Mucosa of descending colon (tissue), 3 donors: ENCODE measurements around the gene WDR45B. TPM values are rescaled to one million over a fixed set of nuclear protein-coding genes. Genes with fewer than 3 reads are reported as not detected.
A peak's percentile ranks its signal among the peaks of the same experiment; 100 is the strongest.

Source experiments
- ATAC-seq: fragments of 200-7000 bp; cut with Tn5 transposase; one replicate; pipeline ENCODE4 v1.9.1; 2020; ENCODE audit warnings: mild to moderate bottlenecking, moderate library complexity
- DNase-seq, 3 donors: peaks; one replicate each; pipeline ENCODE4 v3.0.0-alpha.2; 2020
- H3K36me3 ChIP-seq: fragments of 200-600 bp; one replicate; pipeline ENCODE4 v1.8.0; 2021; ENCODE audit warnings: low read depth, mild to moderate bottlenecking
- H3K4me1 ChIP-seq: fragments of 200-600 bp; one replicate; pipeline ENCODE4 v1.8.0; 2021; ENCODE audit warnings: low read depth, mild to moderate bottlenecking
- H3K4me3 ChIP-seq: fragments of 200-600 bp; one replicate; pipeline ENCODE4 v1.8.0; 2021; ENCODE audit warnings: mild to moderate bottlenecking
- H3K9me3 ChIP-seq: fragments of 200-600 bp; one replicate; pipeline ENCODE4 v1.8.0; 2021; ENCODE audit warnings: mild to moderate bottlenecking
- intact Hi-C, 2 donors: fragments of 100-400 bp; cut with DNase I in 1 of 2; cut with micrococcal nuclease in 1 of 2; formaldehyde crosslinking; loops; one replicate each; pipeline versions ENCODE4 v1.11.0 to v1.11.1; 2022; cut with DNase I, micrococcal nuclease
- long read RNA-seq, 2 donors: library from polyadenylated mRNA; unstranded; transcript quantifications; one replicate each; pipeline ENCODE4 v2.0.0, GENCODE V29; 2019 to 2021
- total RNA-seq, 3 donors: library from RNA; stranded (reverse); fragmentation: NEBNext Ultra II Directional in 2 of 3; extraction: Animal tissue kit (Norgen Biotek cat#: 25700) in 2 of 3; gene quantifications; one replicate each; pipeline versions ENCODE4 v1.2.1 to v1.2.4, GENCODE V29; 2021 to 2023
- TF ChIP-seq, protein P1 (sequence below): fragments of 200-600 bp; IDR thresholded peaks from one replicate; pipeline ENCODE4 v1.8.0; 2022; ENCODE audit warnings: antibody characterized with exemption, mild to moderate bottlenecking
- donor health status: DM: no; HTN: no; CAD: no; lungs with moderate emphysema.
- donor health status: DM: no; HTN: no; CAD: no.
- donor health status: DM: no; HTN: yes; CAD: no.

WDR45B gene
- 10 to 100 TPM; 69.0 to 76.0 (median 74.4) TPM for total RNA-seq
- long read RNA-seq, donor 1, transcript WDR45B-201 (10 exons, 2,587 nt): major isoform, 40 of 52 reads
- long read RNA-seq, donor 1, partial matches to known transcripts: 2 of 52 reads
- long read RNA-seq, donor 1, other reads (novel, unspliced or antisense): 6 of 52 reads
- long read RNA-seq, donor 2, transcript WDR45B-201 (10 exons, 2,587 nt): major isoform, 35 of 43 reads
- long read RNA-seq, donor 2, partial matches to known transcripts: 2 of 43 reads
- long read RNA-seq, donor 2, other reads (novel, unspliced or antisense): 6 of 43 reads

GRCh38 chr17:82648165-82648668, at the start of gene WDR45B:
WDR45B (minus strand) TSS chr17:82648444; CDS start chr17:82648340, 104 bp downstream.
- Histone ChIP-seq H3K4me3 (peak within 1 kb of the TSS; percentile 97), H3K4me1 (peaks cover 28% of the 10 kb centered on the region), H3K36me3 (no peaks in the 10 kb centered on the region), H3K9me3 (no peaks in the 10 kb centered on the region)
- intact Hi-C loops: loop anchor here in 1 of 2 donors (10.0 kb wide), 1 partner anchor 53 kb away; no protein-coding TSS in a partner anchor
- TF ChIP-seq, protein P1, sequence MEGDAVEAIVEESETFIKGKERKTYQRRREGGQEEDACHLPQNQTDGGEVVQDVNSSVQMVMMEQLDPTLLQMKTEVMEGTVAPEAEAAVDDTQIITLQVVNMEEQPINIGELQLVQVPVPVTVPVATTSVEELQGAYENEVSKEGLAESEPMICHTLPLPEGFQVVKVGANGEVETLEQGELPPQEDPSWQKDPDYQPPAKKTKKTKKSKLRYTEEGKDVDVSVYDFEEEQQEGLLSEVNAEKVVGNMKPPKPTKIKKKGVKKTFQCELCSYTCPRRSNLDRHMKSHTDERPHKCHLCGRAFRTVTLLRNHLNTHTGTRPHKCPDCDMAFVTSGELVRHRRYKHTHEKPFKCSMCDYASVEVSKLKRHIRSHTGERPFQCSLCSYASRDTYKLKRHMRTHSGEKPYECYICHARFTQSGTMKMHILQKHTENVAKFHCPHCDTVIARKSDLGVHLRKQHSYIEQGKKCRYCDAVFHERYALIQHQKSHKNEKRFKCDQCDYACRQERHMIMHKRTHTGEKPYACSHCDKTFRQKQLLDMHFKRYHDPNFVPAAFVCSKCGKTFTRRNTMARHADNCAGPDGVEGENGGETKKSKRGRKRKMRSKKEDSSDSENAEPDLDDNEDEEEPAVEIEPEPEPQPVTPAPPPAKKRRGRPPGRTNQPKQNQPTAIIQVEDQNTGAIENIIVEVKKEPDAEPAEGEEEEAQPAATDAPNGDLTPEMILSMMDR: no peak
- DNase-seq: peak; percentile 95 to 98 (median 96)
- peak; percentile 97 for ATAC-seq

- H3K36me3 ChIP-seq: peaks cover 5% of the 10 kb centered on the region
- no peak for ATAC-seq
- TF ChIP-seq, protein P1: no peak
- peak in 1 of 3 donors; percentile 59 for DNase-seq
- H3K4me3 ChIP-seq: peak overlapping the region; percentile 61
- H3K4me1 ChIP-seq: peaks cover 27% of the 10 kb centered on the region
- intact Hi-C loops: no loop called here
- peaks cover 7% of the 10 kb centered on the region for H3K9me3 ChIP-seq
Observed at GRCh38 chr17:82697808-82698064, 49.5 kb upstream of the WDR45B start.

DNA sequence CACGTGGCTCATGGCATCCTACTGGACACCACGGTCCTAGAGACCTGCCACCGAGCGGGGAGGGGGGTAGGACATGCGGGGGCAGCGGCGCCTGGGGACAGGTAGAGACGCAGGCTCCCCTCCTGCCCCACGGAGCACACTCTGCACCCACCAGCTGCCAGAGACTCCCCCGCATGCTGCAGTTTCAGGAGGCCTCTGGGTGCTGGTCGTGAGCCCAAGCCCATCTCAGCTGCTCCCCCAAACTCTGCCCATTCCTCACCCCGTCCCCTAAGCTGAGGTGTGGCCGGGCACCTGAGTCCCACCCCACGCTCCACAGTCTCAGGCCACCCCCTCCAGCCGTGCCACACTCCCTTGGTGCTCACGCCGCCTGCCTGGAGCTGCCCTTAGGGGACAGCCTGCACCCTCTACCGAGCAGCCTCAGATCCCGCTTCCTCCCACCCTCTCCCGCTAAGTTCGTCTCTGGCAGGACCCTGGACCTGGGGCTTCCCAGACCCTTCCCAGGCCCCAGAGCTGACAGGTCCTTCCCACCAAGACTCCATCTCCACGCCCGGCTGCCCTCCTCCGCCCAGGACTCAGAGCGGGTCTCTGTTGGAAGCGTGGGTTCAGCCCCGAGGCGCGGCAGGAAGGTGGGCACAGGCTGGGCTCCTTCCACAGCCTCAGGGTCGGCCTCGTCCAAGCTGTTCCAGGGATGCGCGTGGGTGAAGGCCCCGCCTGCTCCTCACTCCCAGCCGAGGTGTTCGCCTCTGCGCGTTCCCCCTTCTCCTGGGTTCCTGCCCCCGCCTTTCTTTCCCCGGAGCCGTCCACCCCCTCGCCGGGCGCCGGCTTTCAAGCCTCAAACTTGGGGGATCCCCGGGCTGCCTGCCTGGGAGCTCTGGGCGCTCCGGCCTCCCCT, 48.9 kb upstream of the WDR45B start:
- ATAC-seq (no peak), DNase-seq (peak; percentile 27 to 63 (median 61))
- Histone ChIP-seq H3K4me3 (peak overlapping the region; percentile 61), H3K4me1 (peaks cover 23% of the 10 kb centered on the region), H3K9me3 (peaks cover 7% of the 10 kb centered on the region), H3K36me3 (peaks cover 5% of the 10 kb centered on the region)
- intact Hi-C loops: no loop called here
- TF ChIP-seq, protein P1: no peak

DNA sequence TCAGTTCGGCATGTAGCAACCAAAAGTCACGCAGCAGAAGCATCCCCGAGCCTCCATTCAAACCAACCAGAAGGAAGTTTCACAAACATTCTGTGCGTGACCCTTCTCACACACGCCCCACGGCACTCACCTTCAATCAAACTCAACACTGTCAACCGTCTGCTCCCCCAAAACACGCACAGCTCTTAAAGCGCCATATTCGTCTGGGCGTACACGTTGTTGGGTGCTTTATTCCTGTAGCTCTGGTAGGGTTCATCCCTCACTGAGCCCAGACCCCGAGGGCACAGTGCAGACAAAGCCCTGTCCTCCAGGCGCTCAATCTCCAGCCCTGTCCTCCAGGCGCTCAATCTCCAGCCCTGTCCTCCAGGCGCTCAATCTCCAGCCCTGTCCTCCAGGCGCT, 48.0 kb upstream of the WDR45B start:
- TF ChIP-seq, protein P1: no peak
- no peak for ATAC-seq
- Histone ChIP-seq H3K36me3 (peaks cover 5% of the 10 kb centered on the region), H3K4me1 (peaks cover 14% of the 10 kb centered on the region), H3K4me3 (no peak overlapping the region), H3K9me3 (peaks cover 7% of the 10 kb centered on the region)
- intact Hi-C loops: no loop called here
- DNase-seq: peak in 2 of 3 donors; percentile 21 to 22

- H3K9me3 ChIP-seq: peaks cover 7% of the 10 kb centered on the region
- no peak for DNase-seq
- TF ChIP-seq, protein P1: no peak
- peaks cover 12% of the 10 kb centered on the region for H3K4me1 ChIP-seq
- H3K4me3 ChIP-seq: no peak overlapping the region
- no peak for ATAC-seq
- H3K36me3 ChIP-seq: peaks cover 5% of the 10 kb centered on the region
- intact Hi-C loops: no loop called here
Observed at GRCh38 chr17:82694647-82695046, 46.4 kb upstream of the WDR45B start.
